GM12878 (cell line): ENCODE measurements around the gene PTGIS.

ENCODE experiments used
- BCL3 ChIP-seq: IDR thresholded peaks from 2 replicates; pipeline ENCODE4 v1.6.1; 2011; ENCODE audit warnings: borderline replicate concordance, low read depth, mild to moderate bottlenecking, moderate library complexity, low read length; ENCODE audit not compliant: insufficient read depth, poor library complexity, severe bottlenecking
- CHD4 ChIP-seq: fragments of 200-600 bp; sonication (generic); IDR thresholded peaks from 2 replicates; pipeline ENCODE4 v1.6.1; 2016; ENCODE audit warnings: mild to moderate bottlenecking
- CTCF ChIP-seq, 3 experiments: IDR thresholded peaks in 2 of 3; conservative IDR thresholded peaks in 1 of 3; 2 replicates each; pipeline ENCODE4 v1.5.1; 2011; ENCODE audit warnings: low read depth in 3 of 3, low read length in 3 of 3, mild to moderate bottlenecking in 3 of 3, control low read depth in 2 of 3, moderate library complexity in 2 of 3, inconsistent platforms in 1 of 3, mixed read lengths in 1 of 3; ENCODE audit not compliant: control insufficient read depth in 2 of 3, insufficient read depth in 1 of 3; ENCODE audit errors: extremely low read depth in 1 of 3
- EGR1 ChIP-seq, 2 experiments: IDR thresholded peaks; 1 replicate in 1 of 2; 2 replicates in 1 of 2; pipeline ENCODE4 v1.6.1; 2011 to 2012; ENCODE audit warnings: low read depth in 2 of 2, low read length in 2 of 2, borderline replicate concordance in 1 of 2, mild to moderate bottlenecking in 1 of 2, moderate library complexity in 1 of 2
- LARP7 ChIP-seq: fragments of 450-650 bp; IDR thresholded peaks from 2 replicates; pipeline ENCODE4 v1.6.1; 2017; ENCODE audit warnings: mild to moderate bottlenecking
- MAX ChIP-seq: IDR thresholded peaks from 2 replicates; pipeline ENCODE4 v1.6.1; 2012; ENCODE audit warnings: low read depth, low read length, improper control_type of control experiment
- NR2C1 ChIP-seq: fragments of 450-650 bp; IDR thresholded peaks from 2 replicates; pipeline ENCODE4 v1.6.1; 2017; ENCODE audit warnings: antibody characterized with exemption, mild to moderate bottlenecking, moderate library complexity
- NR2C2 ChIP-seq: IDR thresholded peaks from 2 replicates; pipeline ENCODE4 v1.6.1; 2011; ENCODE audit warnings: borderline replicate concordance, low read depth; ENCODE audit not compliant: control insufficient read depth, insufficient read length
- POLR2AphosphoS5 ChIP-seq: IDR thresholded peaks from 2 replicates; pipeline ENCODE4 v1.6.1; 2011; ENCODE audit warnings: mild to moderate bottlenecking, low read length, inconsistent platforms
- SMARCA5 ChIP-seq: fragments of 450-650 bp; IDR thresholded peaks from 2 replicates; pipeline ENCODE4 v1.6.1; 2017; ENCODE audit warnings: mild to moderate bottlenecking
- SUZ12 ChIP-seq: fragments of 200-600 bp; sonication (generic); IDR thresholded peaks from one replicate; pipeline ENCODE4 v1.6.1; 2018; ENCODE audit warnings: antibody characterized with exemption, mild to moderate bottlenecking; ENCODE audit not compliant: unreplicated experiment
- USF1 ChIP-seq: IDR thresholded peaks from 2 replicates; pipeline ENCODE4 v1.6.1; 2011; ENCODE audit warnings: borderline replicate concordance, low read depth, mild to moderate bottlenecking, moderate library complexity, mixed read lengths, low read length; ENCODE audit not compliant: insufficient read depth; ENCODE audit errors: extremely low read length
- ZNF24 ChIP-seq: fragments of 450-650 bp; IDR thresholded peaks from 2 replicates; pipeline ENCODE4 v1.6.1; 2017; ENCODE audit warnings: antibody characterized with exemption, mild to moderate bottlenecking
- ZNF622 ChIP-seq: fragments of 450-650 bp; IDR thresholded peaks from 2 replicates; pipeline ENCODE4 v1.6.1; 2017; ENCODE audit warnings: mild to moderate bottlenecking, inconsistent platforms

- no peak for TF ChIP-seq NR2C2
- no peak for TF ChIP-seq LARP7
- TF ChIP-seq USF1: no peak
- TF ChIP-seq CHD4: no peak
- TF ChIP-seq SUZ12: no peak
- TF ChIP-seq CTCF (IDR thresholded peaks at IDR 0.05 in 2 of 3, conservative IDR thresholded peaks at IDR 0.05 in 1 of 3; ENCODE audit: control insufficient read depth in 2 of 3, extremely low read depth in 1 of 3, insufficient read depth in 1 of 3, low read depth in 3 of 3, low read length in 3 of 3): no peak
- TF ChIP-seq ZNF24: no peak
- no peak for TF ChIP-seq MAX
- TF ChIP-seq SMARCA5: no peak
- no peak for TF ChIP-seq POLR2AphosphoS5
- no peak for TF ChIP-seq EGR1 (IDR thresholded peaks at IDR 0.05; ENCODE audit: borderline replicate concordance in 1 of 2, low read depth in 2 of 2, low read length in 2 of 2)
- TF ChIP-seq ZNF622: no peak
- TF ChIP-seq NR2C1: no peak
- no peak for TF ChIP-seq BCL3
These were observed 3.1 kb upstream of the PTGIS start for GRCh38 chr20:49570828-49571552.
